ENCODE results near the gene FEM1C.

DNA sequence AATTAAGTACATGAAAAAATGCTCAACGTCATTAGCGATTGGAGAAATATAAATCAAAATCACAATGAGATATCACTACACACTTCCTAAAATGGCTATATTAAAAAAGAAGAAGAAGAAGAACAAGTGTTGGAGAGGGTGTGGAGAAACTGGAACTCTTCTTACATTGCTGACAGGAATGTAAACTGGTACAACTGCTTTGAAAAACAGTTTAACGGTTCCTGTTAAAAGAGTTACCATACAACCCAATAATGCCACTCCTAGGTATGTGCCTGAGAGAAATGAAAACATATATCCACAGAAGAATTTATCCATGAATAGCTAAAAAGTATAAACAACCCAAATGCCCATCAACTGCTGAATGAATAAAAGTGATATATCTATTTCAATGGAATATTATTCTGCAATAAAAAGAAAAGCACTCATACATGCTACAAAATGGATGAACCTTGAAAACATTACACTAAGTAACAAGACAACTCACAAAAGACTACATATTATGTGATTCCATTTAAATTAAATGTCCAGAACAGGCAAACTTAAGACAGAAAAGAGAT, 9.0 kb downstream of the FEM1C start:
- no peak for TF ChIP-seq EZH2 (IDR thresholded peaks at IDR 0.05; ENCODE audit: insufficient read depth, poor library complexity, severe bottlenecking)
- TF ChIP-seq EZH2phosphoT487 (IDR thresholded peaks at IDR 0.05; ENCODE audit: insufficient read depth, low read depth) = no peak

Measured in GM23248 (cell line).